ENCODE data around the gene DAPK2. TPM values are rescaled to one million over a fixed set of nuclear protein-coding genes. Genes with fewer than 3 reads are reported as not detected.

DAPK2 gene
- total RNA-seq, 4 donors from 2014 or later = 45.1 to 244 (median 107) TPM

DNA sequence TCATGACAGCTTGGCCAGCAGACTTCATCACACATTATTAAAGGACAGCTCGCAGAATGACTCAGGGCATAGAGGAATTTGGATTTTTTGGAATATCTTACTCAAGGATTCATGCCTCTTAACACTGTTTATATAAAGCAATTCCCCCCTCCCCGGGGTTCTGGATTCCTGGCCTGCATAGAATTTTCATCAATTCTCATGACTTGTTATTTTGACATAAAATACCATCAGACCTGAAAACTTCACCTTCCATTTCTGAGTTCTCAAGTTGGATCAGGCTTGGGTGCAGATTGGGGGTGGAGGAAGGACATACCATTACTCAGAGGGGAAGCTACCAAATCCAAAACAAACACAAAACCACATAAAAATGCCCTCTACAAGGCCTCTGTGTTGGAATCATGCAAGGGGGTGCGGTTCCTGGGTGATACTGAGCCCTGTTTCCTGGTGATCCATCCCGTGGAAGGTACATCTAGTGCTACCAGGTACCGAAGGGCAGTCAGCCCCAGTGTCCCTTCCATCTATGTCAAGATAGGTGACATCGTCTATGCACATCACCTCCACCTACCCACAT, 95.3 kb downstream of the DAPK2 start:
- H3K36me3 ChIP-seq = no peaks in the 10 kb centered on the region
- TF ChIP-seq POLR2AphosphoS5 (IDR thresholded peaks at IDR 0.05) (peak in 1 of 3 donors; percentile 27), EP300 (IDR thresholded peaks at IDR 0.05; ENCODE audit: low read depth) (no peak), POLR2A (IDR thresholded peaks at IDR 0.05) (no peak)
- TF ChIP-seq, protein P1, sequence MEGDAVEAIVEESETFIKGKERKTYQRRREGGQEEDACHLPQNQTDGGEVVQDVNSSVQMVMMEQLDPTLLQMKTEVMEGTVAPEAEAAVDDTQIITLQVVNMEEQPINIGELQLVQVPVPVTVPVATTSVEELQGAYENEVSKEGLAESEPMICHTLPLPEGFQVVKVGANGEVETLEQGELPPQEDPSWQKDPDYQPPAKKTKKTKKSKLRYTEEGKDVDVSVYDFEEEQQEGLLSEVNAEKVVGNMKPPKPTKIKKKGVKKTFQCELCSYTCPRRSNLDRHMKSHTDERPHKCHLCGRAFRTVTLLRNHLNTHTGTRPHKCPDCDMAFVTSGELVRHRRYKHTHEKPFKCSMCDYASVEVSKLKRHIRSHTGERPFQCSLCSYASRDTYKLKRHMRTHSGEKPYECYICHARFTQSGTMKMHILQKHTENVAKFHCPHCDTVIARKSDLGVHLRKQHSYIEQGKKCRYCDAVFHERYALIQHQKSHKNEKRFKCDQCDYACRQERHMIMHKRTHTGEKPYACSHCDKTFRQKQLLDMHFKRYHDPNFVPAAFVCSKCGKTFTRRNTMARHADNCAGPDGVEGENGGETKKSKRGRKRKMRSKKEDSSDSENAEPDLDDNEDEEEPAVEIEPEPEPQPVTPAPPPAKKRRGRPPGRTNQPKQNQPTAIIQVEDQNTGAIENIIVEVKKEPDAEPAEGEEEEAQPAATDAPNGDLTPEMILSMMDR (IDR thresholded peaks at IDR 0.05) = no peak
- no peak for DNase-seq
- intact Hi-C loops (cut with DNase I; ENCODE audit: low total_unique reads) (no loop called here), in situ Hi-C loops (cut with MboI; ENCODE audit: low pct_ligation_motif_present in 1 of 4, low pct_unique_long_range_greater_than_20kb in 1 of 4, low sequenced_read_pairs in 3 of 4) (no loop called here)
- H3K4me1 ChIP-seq = no peaks in the 10 kb centered on the region
- 76 to 81% methylated on average over 2 to 6 of the region's 6 CpGs for WGBS, 2 donors (ENCODE audit: low coverage in 1 of 2)
- H3K4me3 ChIP-seq = no peak overlapping the region
- H3K9me3 ChIP-seq = no peaks in the 10 kb centered on the region
- H3K27ac ChIP-seq = no peak overlapping the region
- H3K27me3 ChIP-seq = no peaks in the 10 kb centered on the region

DNA sequence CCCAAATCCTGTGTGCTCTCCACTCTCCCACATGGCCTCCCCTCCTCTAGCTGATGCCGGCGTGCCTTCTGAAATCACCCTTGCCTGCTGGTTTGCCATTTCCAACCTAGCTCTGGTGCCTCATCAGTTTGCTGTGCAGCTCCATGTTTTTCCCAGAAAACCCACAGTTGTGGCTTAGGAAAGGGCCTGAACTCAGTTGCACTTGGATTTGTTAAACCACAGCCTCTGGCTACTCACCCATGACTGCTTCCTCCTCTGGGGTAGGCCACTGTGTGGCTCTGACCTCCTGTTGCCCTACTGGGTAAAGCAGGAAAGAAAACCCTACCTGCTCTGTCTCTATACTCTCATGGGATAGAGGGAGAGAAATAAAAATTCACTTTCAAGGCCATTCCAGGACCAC, 97.3 kb downstream of the DAPK2 start:
- in situ Hi-C loops (cut with MboI; ENCODE audit: low pct_ligation_motif_present in 1 of 4, low pct_unique_long_range_greater_than_20kb in 1 of 4, low sequenced_read_pairs in 3 of 4) = loop anchor here in 2 of 4 donors (5.0 to 25.0 kb wide), 2 partner anchors 83 to 113 kb away; no protein-coding TSS in a partner anchor

DNA sequence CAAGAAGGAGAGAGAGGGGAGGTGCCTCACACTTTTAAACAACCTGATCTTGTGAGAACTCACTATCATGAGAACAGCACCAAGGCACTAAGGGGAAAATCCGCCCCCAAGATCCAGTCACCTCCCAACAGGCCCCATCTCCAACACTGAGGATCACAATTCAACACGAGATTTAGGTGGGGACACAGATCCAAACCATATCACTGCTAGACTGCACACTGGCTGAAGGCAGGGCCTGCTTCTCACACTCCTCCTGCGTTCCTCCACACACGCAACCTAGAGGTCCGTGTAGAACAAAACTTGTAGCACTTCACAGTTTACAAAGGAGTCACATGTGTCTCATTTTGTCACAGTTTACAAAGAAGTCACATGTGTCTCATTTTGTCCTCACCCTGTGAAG, 97.8 kb downstream of the DAPK2 start:
- Histone ChIP-seq H3K4me1 (peaks cover 0 to 3% (median 0%) of the 10 kb centered on the region in 4 donors), H3K27me3 (no peaks in the 10 kb centered on the region), H3K36me3 (no peaks in the 10 kb centered on the region), H3K27ac (no peak overlapping the region), H3K4me3 (no peak overlapping the region), H3K9me3 (no peaks in the 10 kb centered on the region)
- WGBS, 2 donors (ENCODE audit: low coverage in 1 of 2) = 92% methylated on average over 5 of the region's 5 CpGs; no CpG with 5 or more reads in 1 of the 2 donors
- intact Hi-C loops (cut with DNase I; ENCODE audit: low total_unique reads) = loop anchor here (5.0 kb wide), 1 partner anchor 99 kb away; the partner anchor contains the start of gene DAPK2
- TF ChIP-seq POLR2A (IDR thresholded peaks at IDR 0.05) (no peak), EP300 (IDR thresholded peaks at IDR 0.05; ENCODE audit: low read depth) (no peak), POLR2AphosphoS5 (IDR thresholded peaks at IDR 0.05) (no peak)
- TF ChIP-seq, protein P1 (IDR thresholded peaks at IDR 0.05) = no peak
- DNase-seq = no peak
- in situ Hi-C loops (cut with MboI; ENCODE audit: low pct_ligation_motif_present in 1 of 4, low pct_unique_long_range_greater_than_20kb in 1 of 4, low sequenced_read_pairs in 3 of 4) = loop anchor here in 2 of 4 donors (5.0 to 25.0 kb wide), 2 partner anchors 84 to 114 kb away; no protein-coding TSS in a partner anchor

More for the DNA sequence above, 97.3 kb downstream of the DAPK2 start:
- WGBS, 2 donors (ENCODE audit: low coverage in 1 of 2) = 95% methylated on average over 2 of the region's 2 CpGs; no CpG with 5 or more reads in 1 of the 2 donors
- H3K27me3 ChIP-seq = no peaks in the 10 kb centered on the region
- DNase-seq = no peak
- no peaks in the 10 kb centered on the region for H3K9me3 ChIP-seq
- no peak overlapping the region for H3K27ac ChIP-seq
- TF ChIP-seq POLR2AphosphoS5 (IDR thresholded peaks at IDR 0.05) (no peak), POLR2A (IDR thresholded peaks at IDR 0.05) (no peak), EP300 (IDR thresholded peaks at IDR 0.05; ENCODE audit: low read depth) (no peak)
- TF ChIP-seq, protein P1 (IDR thresholded peaks at IDR 0.05) = no peak
- H3K4me1 ChIP-seq = peaks cover 0 to 3% (median 0%) of the 10 kb centered on the region in 4 donors
- no peaks in the 10 kb centered on the region for H3K36me3 ChIP-seq
- H3K4me3 ChIP-seq = no peak overlapping the region
- intact Hi-C loops (cut with DNase I; ENCODE audit: low total_unique reads) = loop anchor here (5.0 kb wide), 1 partner anchor 98 kb away; the partner anchor contains the start of gene DAPK2

DNA sequence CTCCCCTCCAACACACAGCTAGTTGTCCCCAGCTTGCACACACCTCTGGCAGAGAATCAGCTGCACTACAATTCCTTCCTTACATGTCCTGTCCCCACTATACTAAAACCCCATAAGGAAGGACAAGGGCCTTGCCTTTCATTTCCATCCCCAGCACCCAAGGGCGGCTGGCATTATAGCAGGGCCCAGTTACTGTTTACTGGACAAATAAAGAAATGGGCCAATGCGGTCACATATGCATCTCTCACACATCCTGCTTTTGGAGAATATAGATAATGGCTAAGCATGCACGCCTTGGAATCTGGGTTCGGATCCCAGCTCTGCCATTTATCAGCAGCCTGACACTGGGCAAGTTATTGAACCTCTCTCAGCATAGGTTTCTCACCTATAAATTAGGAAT, 99.1 kb downstream of the DAPK2 start:
- H3K9me3 ChIP-seq = no peaks in the 10 kb centered on the region
- no peak for TF ChIP-seq POLR2AphosphoS5 (IDR thresholded peaks at IDR 0.05)
- TF ChIP-seq POLR2A (IDR thresholded peaks at IDR 0.05) = no peak
- TF ChIP-seq, protein P1 (IDR thresholded peaks at IDR 0.05) = no peak
- no peak for TF ChIP-seq EP300 (IDR thresholded peaks at IDR 0.05; ENCODE audit: low read depth)
- no peak overlapping the region for H3K27ac ChIP-seq
- no peak overlapping the region for H3K4me3 ChIP-seq
- peaks cover 0 to 3% (median 0%) of the 10 kb centered on the region in 4 donors for H3K4me1 ChIP-seq
- no peaks in the 10 kb centered on the region for H3K27me3 ChIP-seq
- intact Hi-C loops (cut with DNase I; ENCODE audit: low total_unique reads) = loop anchor here (5.0 kb wide), 1 partner anchor 100 kb away; the partner anchor contains the start of gene DAPK2
- in situ Hi-C loops (cut with MboI; ENCODE audit: low pct_ligation_motif_present in 1 of 4, low pct_unique_long_range_greater_than_20kb in 1 of 4, low sequenced_read_pairs in 3 of 4) = loop anchor here in 2 of 4 donors (5.0 to 25.0 kb wide), 2 partner anchors 85 to 115 kb away; no protein-coding TSS in a partner anchor
- H3K36me3 ChIP-seq = no peaks in the 10 kb centered on the region
- 92 to 100% methylated on average over 2 to 4 of the region's 4 CpGs for WGBS, 2 donors (ENCODE audit: low coverage in 1 of 2)
- DNase-seq = no peak

All from transverse colon (tissue), 4 donors.